ENCODE data around the gene ATP6V0A4.

The ATP6V0A4 gene

GRCh38 chr7:138773176-138773575, 24.8 kb downstream of the ATP6V0A4 start:
- no peak for DNase-seq (ENCODE audit: low read depth)
- no peak overlapping the region for H3K4me3 ChIP-seq (ENCODE audit: low read length)
- no peaks in the 10 kb centered on the region for H3K4me1 ChIP-seq (ENCODE audit: control insufficient read depth, insufficient read depth, low read length)
- no peak overlapping the region for H3K9ac ChIP-seq (ENCODE audit: low read length)
- no peaks in the 10 kb centered on the region for H3K36me3 ChIP-seq (ENCODE audit: control insufficient read depth, insufficient read depth, low read length, severe bottlenecking)
- H3K9me3 ChIP-seq (ENCODE audit: control insufficient read depth, low read length): no peaks in the 10 kb centered on the region
- H3K27me3 ChIP-seq (replicated peaks; ENCODE audit: control insufficient read depth, insufficient read depth, low read length): no peaks in the 10 kb centered on the region

GRCh38 chr7:138770904-138771303, 27.1 kb downstream of the ATP6V0A4 start:
- H3K9ac ChIP-seq (ENCODE audit: low read length): no peak overlapping the region
- H3K9me3 ChIP-seq (ENCODE audit: control insufficient read depth, low read length): no peaks in the 10 kb centered on the region
- no peak for DNase-seq (ENCODE audit: low read depth)
- no peak overlapping the region for H3K4me3 ChIP-seq (ENCODE audit: low read length)
- no peaks in the 10 kb centered on the region for H3K36me3 ChIP-seq (ENCODE audit: control insufficient read depth, insufficient read depth, low read length, severe bottlenecking)
- H3K27me3 ChIP-seq (replicated peaks; ENCODE audit: control insufficient read depth, insufficient read depth, low read length): no peaks in the 10 kb centered on the region
- H3K4me1 ChIP-seq (ENCODE audit: control insufficient read depth, insufficient read depth, low read length): no peaks in the 10 kb centered on the region

- Histone ChIP-seq H3K27me3 (replicated peaks; ENCODE audit: control insufficient read depth, insufficient read depth, low read length) (no peaks in the 10 kb centered on the region), H3K4me1 (ENCODE audit: control insufficient read depth, insufficient read depth, low read length) (no peaks in the 10 kb centered on the region), H3K9ac (ENCODE audit: low read length) (no peak overlapping the region), H3K36me3 (ENCODE audit: control insufficient read depth, insufficient read depth, low read length, severe bottlenecking) (no peaks in the 10 kb centered on the region), H3K4me3 (ENCODE audit: low read length) (no peak overlapping the region), H3K9me3 (ENCODE audit: control insufficient read depth, low read length) (no peaks in the 10 kb centered on the region)
- DNase-seq (ENCODE audit: low read depth): no peak
Measured at GRCh38 chr7:138768241-138768640, 29.8 kb downstream of the ATP6V0A4 start.

- no peak for DNase-seq (ENCODE audit: low read depth)
- H3K4me1 ChIP-seq (ENCODE audit: control insufficient read depth, insufficient read depth, low read length): no peaks in the 10 kb centered on the region
- no peaks in the 10 kb centered on the region for H3K9me3 ChIP-seq (ENCODE audit: control insufficient read depth, low read length)
- no peaks in the 10 kb centered on the region for H3K36me3 ChIP-seq (ENCODE audit: control insufficient read depth, insufficient read depth, low read length, severe bottlenecking)
- no peaks in the 10 kb centered on the region for H3K27me3 ChIP-seq (replicated peaks; ENCODE audit: control insufficient read depth, insufficient read depth, low read length)
- H3K4me3 ChIP-seq (ENCODE audit: low read length): no peak overlapping the region
- no peak overlapping the region for H3K9ac ChIP-seq (ENCODE audit: low read length)
Measured at GRCh38 chr7:138756591-138757242, 41.3 kb downstream of the ATP6V0A4 start.

GRCh38 chr7:138755842-138756590, 42.0 kb downstream of the ATP6V0A4 start:
- H3K4me3 ChIP-seq (ENCODE audit: low read length): no peak overlapping the region
- peaks cover under 1% of the 10 kb centered on the region for H3K9me3 ChIP-seq (ENCODE audit: control insufficient read depth, low read length)
- no peaks in the 10 kb centered on the region for H3K4me1 ChIP-seq (ENCODE audit: control insufficient read depth, insufficient read depth, low read length)
- H3K36me3 ChIP-seq (ENCODE audit: control insufficient read depth, insufficient read depth, low read length, severe bottlenecking): no peaks in the 10 kb centered on the region
- H3K27me3 ChIP-seq (replicated peaks; ENCODE audit: control insufficient read depth, insufficient read depth, low read length): peaks cover 2% of the 10 kb centered on the region
- no peak overlapping the region for H3K9ac ChIP-seq (ENCODE audit: low read length)
- DNase-seq (ENCODE audit: low read depth): no peak

- H3K27me3 ChIP-seq (replicated peaks; ENCODE audit: control insufficient read depth, insufficient read depth, low read length): peaks cover 8% of the 10 kb centered on the region
- H3K4me1 ChIP-seq (ENCODE audit: control insufficient read depth, insufficient read depth, low read length): no peaks in the 10 kb centered on the region
- H3K9me3 ChIP-seq (ENCODE audit: control insufficient read depth, low read length): peaks cover 2% of the 10 kb centered on the region
- H3K9ac ChIP-seq (ENCODE audit: low read length): no peak overlapping the region
- H3K4me3 ChIP-seq (ENCODE audit: low read length): no peak overlapping the region
- peak; percentile 54 for DNase-seq (ENCODE audit: low read depth)
- H3K36me3 ChIP-seq (ENCODE audit: control insufficient read depth, insufficient read depth, low read length, severe bottlenecking): no peaks in the 10 kb centered on the region
Measured at GRCh38 chr7:138755331-138755747, 42.7 kb downstream of the ATP6V0A4 start.

GRCh38 chr7:138753610-138754009, 44.4 kb downstream of the ATP6V0A4 start:
- peaks cover 2% of the 10 kb centered on the region for H3K9me3 ChIP-seq (ENCODE audit: control insufficient read depth, low read length)
- H3K4me3 ChIP-seq (ENCODE audit: low read length): no peak overlapping the region
- H3K27me3 ChIP-seq (replicated peaks; ENCODE audit: control insufficient read depth, insufficient read depth, low read length): peaks cover 8% of the 10 kb centered on the region
- no peaks in the 10 kb centered on the region for H3K36me3 ChIP-seq (ENCODE audit: control insufficient read depth, insufficient read depth, low read length, severe bottlenecking)
- no peaks in the 10 kb centered on the region for H3K4me1 ChIP-seq (ENCODE audit: control insufficient read depth, insufficient read depth, low read length)
- no peak for DNase-seq (ENCODE audit: low read depth)
- no peak overlapping the region for H3K9ac ChIP-seq (ENCODE audit: low read length)

GRCh38 chr7:138753150-138753518, 44.9 kb downstream of the ATP6V0A4 start:
- Histone ChIP-seq H3K4me1 (ENCODE audit: control insufficient read depth, insufficient read depth, low read length) (no peaks in the 10 kb centered on the region), H3K9me3 (ENCODE audit: control insufficient read depth, low read length) (peaks cover 2% of the 10 kb centered on the region), H3K36me3 (ENCODE audit: control insufficient read depth, insufficient read depth, low read length, severe bottlenecking) (no peaks in the 10 kb centered on the region), H3K9ac (ENCODE audit: low read length) (no peak overlapping the region), H3K27me3 (replicated peaks; ENCODE audit: control insufficient read depth, insufficient read depth, low read length) (peaks cover 8% of the 10 kb centered on the region), H3K4me3 (ENCODE audit: low read length) (no peak overlapping the region)
- no peak for DNase-seq (ENCODE audit: low read depth)

GRCh38 chr7:138752518-138753149, 45.4 kb downstream of the ATP6V0A4 start:
- no peak for DNase-seq (ENCODE audit: low read depth)
- no peak overlapping the region for H3K4me3 ChIP-seq (ENCODE audit: low read length)
- H3K9ac ChIP-seq (ENCODE audit: low read length): no peak overlapping the region
- peaks cover 8% of the 10 kb centered on the region for H3K27me3 ChIP-seq (replicated peaks; ENCODE audit: control insufficient read depth, insufficient read depth, low read length)
- peaks cover 2% of the 10 kb centered on the region for H3K9me3 ChIP-seq (ENCODE audit: control insufficient read depth, low read length)
- H3K4me1 ChIP-seq (ENCODE audit: control insufficient read depth, insufficient read depth, low read length): no peaks in the 10 kb centered on the region
- H3K36me3 ChIP-seq (ENCODE audit: control insufficient read depth, insufficient read depth, low read length, severe bottlenecking): no peaks in the 10 kb centered on the region

- peaks cover 8% of the 10 kb centered on the region for H3K27me3 ChIP-seq (replicated peaks; ENCODE audit: control insufficient read depth, insufficient read depth, low read length)
- peaks cover 2% of the 10 kb centered on the region for H3K9me3 ChIP-seq (ENCODE audit: control insufficient read depth, low read length)
- no peak overlapping the region for H3K4me3 ChIP-seq (ENCODE audit: low read length)
- no peak overlapping the region for H3K9ac ChIP-seq (ENCODE audit: low read length)
- no peaks in the 10 kb centered on the region for H3K36me3 ChIP-seq (ENCODE audit: control insufficient read depth, insufficient read depth, low read length, severe bottlenecking)
- DNase-seq (ENCODE audit: low read depth): no peak
- H3K4me1 ChIP-seq (ENCODE audit: control insufficient read depth, insufficient read depth, low read length): no peaks in the 10 kb centered on the region
Measured at GRCh38 chr7:138750901-138751464, 47.0 kb downstream of the ATP6V0A4 start.

GRCh38 chr7:138750473-138750872, 47.5 kb downstream of the ATP6V0A4 start:
- Histone ChIP-seq H3K4me1 (ENCODE audit: control insufficient read depth, insufficient read depth, low read length) (no peaks in the 10 kb centered on the region), H3K4me3 (ENCODE audit: low read length) (no peak overlapping the region), H3K36me3 (ENCODE audit: control insufficient read depth, insufficient read depth, low read length, severe bottlenecking) (no peaks in the 10 kb centered on the region), H3K9ac (ENCODE audit: low read length) (no peak overlapping the region), H3K9me3 (ENCODE audit: control insufficient read depth, low read length) (peaks cover 2% of the 10 kb centered on the region), H3K27me3 (replicated peaks; ENCODE audit: control insufficient read depth, insufficient read depth, low read length) (peaks cover 8% of the 10 kb centered on the region)
- DNase-seq (ENCODE audit: low read depth): no peak
